Iris pigment epithelial cell (primary cell): ENCODE results near the gene MRPL40.
"Not testable (repeated sequence)": the region's sequence is repeated elsewhere in the genome, so short reads cannot be mapped to it uniquely, and the experiment has no call there.

Source experiments
- DNase-seq: peaks from one replicate; pipeline ENCODE4 v3.0.0-alpha.2; 2011; ENCODE audit warnings: low read depth

Gene MRPL40

GRCh38 chr22:19407649-19408606, 24.4 kb upstream of the MRPL40 start:
- peak; percentile 51 for DNase-seq

DNA sequence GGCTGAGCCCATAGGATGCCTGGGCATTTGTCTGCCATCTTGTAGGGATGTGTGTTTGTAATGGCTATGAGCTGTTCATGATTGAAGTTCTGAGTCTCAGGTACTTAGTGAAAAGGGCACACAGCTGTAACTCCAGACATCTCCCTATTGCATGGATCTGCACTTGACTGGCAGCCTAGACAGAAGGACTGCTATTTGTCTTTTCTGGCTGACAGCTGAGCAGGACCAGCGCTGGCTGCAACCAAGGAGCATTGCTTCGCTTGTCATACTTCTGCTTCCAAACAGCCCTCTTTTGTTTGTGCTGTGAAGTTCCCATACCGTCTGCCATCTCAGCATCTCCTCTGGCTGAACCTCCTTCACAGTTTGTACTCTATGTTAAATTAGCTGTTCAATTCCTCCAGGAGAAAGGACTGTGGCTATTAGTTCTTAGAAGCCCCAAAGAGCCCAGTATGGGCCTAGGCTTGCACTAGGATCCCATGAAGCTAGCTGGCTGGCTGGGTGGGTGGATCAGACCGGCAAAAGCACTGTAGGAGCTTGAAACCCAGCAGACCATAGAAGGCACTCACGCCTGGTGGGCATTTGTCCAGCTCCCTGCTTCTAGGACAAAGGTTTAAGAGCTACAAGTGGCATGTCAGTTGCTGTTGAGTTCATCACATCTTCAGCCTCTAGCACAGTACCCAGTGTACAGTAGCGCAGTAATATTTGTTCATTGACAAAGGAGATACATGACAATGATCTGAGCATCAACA, 21.2 kb upstream of the MRPL40 start:
- no peak for DNase-seq

GRCh38 chr22:19411690-19412045, 20.7 kb upstream of the MRPL40 start:
- no peak for DNase-seq

GRCh38 chr22:19412478-19412877, 19.9 kb upstream of the MRPL40 start:
- no peak for DNase-seq

- no peak for DNase-seq
Measured at GRCh38 chr22:19412923-19413322, 19.4 kb upstream of the MRPL40 start.

DNA sequence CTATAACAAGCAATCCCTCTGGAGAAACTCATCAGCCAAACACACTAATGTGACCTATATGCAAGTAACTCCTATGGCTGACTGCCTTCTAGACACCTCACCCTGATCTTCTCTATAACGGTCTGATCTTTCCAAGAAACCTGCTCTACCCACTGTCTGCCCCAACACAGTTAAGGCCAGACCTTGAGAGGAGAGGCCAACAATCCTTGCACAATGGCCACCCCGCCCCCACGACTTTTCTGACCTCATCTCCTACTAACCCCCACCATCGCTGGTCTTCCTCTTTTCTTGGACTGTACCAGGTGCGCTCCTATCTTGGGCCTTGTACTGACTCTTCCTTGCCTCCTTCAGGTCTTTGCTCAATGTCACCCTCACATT, 13.3 kb upstream of the MRPL40 start:
- no peak for DNase-seq

DNA sequence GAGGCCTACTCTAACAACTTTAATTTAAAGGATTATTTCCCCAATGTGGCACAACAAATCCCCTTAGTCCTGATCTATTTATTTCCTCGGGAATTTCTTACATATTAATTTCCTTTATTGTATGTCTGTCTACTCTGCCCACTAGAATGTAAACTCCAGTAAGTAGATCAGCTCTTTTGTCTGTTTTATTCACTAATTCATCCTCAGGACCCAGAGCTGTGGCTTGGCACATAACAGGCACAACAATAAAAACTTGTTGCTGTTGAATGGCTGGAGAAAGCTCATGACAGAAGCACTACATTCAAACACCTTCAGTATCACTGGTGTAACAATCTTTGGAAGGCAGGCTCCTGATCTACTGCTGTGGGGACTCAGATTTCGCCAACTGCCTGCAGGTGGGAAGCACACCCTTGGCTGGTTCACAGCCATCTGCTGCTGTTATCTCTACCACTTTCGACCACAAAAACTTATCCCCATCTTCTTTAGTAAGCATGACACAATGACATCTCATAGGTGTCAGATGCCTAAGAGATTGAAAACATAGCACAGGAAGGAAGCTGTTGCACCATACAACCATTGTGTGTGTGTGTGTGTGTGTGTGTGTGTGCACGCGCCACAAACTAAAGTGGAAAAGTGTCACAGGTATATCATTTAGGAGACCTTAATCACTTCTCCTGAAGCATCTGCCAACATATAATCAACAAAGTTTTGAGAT, 12.7 kb upstream of the MRPL40 start:
- peak; percentile 11 for DNase-seq

GRCh38 chr22:19420321-19420720, 12.0 kb upstream of the MRPL40 start:
- no peak for DNase-seq

- DNase-seq: no peak
Measured at GRCh38 chr22:19422440-19423301, 9.7 kb upstream of the MRPL40 start.

DNA sequence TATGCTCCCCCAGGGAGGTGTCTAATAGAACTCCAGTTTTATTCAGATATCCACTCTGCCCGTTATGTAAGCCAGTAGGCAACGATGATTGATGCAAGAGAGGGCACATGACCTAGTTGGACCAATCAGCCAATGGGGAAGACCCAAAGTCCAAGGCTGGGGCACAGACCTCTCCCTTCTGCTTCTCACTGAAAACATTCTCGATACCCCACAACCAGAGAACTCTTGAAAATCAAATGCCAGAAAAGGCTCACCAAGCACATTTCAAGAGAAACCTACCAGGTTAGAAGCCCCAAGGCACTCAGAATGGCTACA, 8.2 kb upstream of the MRPL40 start:
- no peak for DNase-seq

GRCh38 chr22:19429950-19430889, 2.1 kb upstream of the MRPL40 start:
- peak; percentile 85 for DNase-seq

DNA sequence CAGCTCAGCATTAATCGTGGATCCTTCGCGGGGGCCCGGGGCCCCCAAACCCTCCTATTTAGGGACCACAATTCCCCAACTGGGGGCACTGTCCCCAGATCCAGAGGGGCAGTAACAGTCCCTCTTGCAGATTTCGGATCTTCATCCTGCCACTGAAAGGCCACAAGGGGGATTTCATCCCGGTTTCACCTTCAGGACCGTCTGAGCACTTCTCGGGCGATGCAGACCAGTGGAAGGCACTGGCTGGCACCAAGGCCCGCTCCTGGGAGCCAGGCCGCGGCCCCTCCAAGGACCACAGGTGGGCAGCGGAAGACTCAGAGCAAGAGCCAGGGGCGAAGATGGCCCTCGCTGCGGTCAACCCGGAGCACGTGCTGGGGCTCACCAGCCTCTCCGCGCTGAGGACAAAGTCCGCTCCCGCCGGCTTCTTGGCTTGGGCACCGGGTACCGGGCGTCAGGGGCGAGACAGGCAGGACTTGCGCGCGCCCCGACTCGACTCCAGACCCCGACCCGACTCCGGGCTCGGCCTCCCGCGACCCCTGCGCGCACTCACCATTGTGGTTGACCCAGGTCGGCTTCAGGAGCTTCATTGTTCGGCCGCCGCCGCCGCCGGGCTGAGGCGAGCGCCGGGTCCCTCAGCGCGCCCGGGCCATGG, 1.3 kb upstream of the MRPL40 start:
- DNase-seq: peak; percentile 42

DNA sequence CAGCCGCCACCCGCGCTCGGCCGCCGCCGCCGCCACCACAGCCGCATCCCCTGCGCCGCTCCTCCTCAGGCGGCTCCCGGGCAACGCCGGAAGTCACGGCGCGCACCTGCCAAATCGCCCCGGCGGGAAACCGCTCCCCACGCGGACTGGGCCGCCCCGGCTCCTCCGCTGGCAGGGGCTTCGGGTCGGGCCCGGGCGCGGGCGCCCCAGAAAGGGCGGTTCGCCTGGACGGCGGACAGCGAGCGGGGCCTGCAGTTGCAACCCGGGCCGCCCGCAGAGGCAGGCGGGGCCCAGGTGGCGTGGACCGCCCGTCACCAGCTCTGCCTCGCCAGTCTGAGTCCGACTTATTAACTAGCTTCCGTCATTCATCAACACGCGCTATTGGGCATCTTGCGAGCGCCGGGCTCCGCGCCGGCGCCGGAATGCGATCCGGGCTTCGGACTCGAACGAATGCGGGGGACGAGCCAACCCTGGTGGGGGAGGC, 654 bp upstream of the MRPL40 start, which contains the start of gene HIRA:
Gene HIRA, minus strand, starts transcription at position 85 of the 484 bp plus-strand sequence. CDS start 257 bp downstream, outside the sequence.
- DNase-seq: peak; percentile 82

GRCh38 chr22:19434401-19434800, 2.1 kb downstream of the MRPL40 start:
- DNase-seq: peak; percentile 15

DNA sequence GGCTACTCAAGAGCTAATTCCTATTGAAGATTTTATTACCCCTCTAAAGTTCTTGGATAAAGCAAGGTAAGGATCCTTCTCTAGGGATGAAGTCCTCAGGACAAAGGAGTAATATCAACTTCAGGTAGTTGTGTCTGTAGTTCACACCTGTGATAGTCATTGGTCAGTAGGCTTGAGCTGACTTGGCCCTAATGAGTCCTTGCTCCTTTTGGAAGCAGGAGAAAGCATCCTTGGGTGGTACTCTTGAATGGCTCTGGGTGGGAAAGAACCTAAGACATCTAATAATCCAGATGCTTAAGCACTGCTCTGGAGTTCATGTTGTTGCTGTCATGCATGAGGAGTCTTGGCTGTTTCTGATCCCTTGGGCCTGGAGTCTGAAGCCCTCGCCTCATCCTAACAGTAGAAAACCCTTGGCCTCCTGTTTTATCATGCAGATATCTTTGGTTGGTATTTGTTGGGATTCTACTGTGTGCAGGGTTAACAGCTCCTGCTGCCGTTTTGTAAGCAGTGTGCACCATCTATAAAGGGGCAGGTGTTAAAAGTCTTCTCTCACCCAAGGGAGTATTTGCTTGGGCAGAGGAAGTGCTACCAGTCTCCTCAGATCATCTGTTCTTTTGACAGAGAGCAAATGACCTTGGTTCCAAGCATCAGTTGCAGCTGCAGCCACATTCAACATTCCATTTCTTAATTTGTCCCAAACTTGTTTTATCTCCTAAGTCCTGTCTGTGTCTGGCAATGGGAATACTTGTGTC, 2.7 kb downstream of the MRPL40 start:
- DNase-seq: no peak

DNA sequence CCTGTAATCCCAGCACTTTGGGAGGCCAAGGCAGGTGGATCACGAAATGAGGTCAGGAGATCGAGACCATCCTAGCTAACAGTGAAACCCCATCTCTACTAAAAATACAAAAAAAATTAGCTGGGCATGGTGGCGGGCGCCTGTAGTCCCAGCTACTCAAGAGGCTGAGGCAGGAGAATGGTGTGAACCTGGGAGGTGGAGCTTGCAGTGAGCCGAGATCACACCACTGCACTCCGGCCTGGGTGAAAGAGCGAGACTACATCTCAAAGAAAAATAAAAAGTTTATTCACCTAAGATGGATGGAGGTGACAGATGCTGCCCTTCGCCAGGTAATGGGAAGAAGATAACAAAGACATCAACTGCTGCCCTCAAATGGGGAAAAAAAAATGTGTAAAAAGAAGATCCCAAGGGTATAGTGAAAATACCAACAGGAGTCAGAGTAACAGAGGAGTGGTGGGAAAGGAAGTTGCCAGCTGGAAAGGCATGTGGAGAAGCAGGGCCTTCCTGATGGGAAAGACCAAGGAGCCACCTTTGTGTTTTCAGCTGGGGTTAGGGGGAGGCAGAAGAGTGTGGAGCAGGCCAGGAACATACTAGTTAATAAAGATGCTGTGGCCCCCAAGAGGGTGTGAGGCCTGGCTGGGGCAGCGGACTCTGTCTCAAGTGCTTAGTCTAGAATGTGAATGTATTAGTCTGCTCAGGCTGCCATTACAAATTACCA, 4.3 kb downstream of the MRPL40 start:
- DNase-seq: not testable (repeated sequence)

DNA sequence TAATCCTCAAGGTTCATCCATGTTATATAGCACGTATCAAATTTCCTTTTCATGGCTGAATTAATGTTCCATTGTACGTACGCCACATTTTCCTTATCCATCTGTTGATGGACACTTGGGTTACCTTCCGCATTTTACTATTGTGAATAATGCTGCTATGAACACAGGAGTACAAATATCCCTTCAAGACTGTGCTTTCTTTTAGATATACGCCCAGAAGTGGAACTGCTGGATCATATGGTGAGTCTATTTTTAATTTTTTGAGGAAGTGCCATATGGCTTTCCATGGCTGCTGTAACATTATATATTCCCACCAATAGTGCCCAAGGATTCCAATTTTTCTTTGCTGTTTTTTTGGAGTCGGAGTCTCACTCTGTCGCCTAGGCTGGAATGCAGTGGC, 6.0 kb downstream of the MRPL40 start:
- DNase-seq: no peak

DNA sequence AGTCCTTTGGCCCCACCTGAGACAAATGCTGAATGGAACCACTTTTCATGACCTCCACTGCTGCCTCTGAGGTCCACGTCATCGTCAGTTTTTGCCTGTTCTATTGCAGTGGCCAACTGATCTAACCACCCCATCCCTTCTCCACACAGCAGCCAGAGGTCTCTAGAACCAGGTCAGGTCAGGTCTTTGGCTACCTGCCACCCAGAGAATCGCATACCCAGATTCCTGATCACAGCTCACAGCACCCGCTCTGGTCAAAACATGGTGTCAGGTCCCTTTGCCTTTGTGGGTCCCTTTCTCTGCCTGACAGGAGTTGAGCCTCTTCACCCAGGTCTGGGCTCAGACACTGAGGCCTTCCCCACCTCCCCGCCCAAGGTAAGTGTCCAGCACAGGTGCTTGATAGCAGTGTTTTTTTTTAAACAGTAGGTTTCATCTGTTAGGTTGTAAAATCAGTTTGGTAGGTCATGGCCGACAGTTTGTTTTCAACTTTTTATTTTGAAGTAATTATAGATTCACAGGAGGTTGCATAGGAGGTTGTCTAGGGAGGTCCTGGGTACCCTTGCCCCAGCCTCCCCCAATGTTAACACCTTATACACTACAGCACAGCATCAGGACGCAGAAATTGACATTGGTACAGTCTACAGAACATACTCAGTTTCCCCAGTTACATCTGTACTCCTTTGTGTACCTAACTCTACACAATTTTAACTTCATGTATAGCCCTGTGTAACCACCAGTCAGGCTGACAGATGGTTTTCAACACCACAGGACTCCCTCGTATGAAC, 8.3 kb downstream of the MRPL40 start:
- no peak for DNase-seq
